D341Med (cell line): ENCODE results near the gene CREB5.

Experiments used
- DNase-seq: peaks from one replicate; pipeline ENCODE4 v3.0.0; 2012; ENCODE audit warnings: low spot score

Gene CREB5

DNA sequence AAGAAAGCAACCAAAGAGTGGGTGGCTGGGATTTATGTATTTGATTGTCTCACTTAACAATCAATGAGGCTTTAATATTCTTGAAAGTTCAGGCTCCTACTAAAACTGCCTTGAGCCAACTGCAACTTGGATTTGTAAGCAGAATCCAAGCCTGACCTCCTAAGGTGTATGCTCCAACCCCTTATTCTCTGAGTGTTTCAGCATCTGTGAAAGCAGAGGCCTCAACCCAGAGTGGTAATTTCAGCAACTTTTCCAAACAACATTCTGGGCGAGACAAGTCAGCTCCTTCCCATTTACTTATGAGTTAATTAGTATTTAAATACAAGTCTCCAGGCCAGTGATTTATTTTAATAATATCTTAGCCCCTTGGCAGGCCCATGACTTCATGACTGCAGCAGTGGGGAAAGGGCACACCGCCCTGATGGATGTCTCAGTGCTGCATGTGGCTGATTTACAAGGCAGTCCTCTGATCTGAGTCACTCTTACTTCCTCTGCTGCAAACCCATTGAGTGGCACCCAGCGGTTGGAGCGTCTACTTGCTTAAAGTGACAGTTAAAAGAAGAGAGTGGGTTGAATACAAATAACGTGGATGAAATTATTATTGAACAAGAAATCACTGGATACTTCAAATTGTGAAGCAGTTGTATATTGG lies 336.7 kb downstream of the CREB5 start:
- DNase-seq = no peak

DNA sequence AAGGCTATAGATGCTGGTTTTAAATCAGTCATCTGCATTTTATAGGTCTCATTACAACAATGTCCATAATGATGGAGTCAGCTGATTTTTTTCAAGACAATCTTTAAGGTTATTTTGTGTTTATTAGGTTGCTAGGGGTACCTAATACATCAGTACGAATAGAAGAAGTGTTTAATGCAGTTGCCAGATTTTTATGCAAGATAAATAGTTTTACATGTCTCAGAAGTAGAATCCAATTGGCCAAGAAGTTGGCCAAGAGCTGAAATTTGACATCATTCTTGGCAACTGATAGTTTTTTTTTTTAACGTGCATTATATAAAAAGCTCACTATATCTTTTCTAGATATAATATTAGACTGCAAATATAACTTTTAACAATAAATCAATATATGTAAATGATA lies 337.3 kb downstream of the CREB5 start:
- DNase-seq = no peak

DNA sequence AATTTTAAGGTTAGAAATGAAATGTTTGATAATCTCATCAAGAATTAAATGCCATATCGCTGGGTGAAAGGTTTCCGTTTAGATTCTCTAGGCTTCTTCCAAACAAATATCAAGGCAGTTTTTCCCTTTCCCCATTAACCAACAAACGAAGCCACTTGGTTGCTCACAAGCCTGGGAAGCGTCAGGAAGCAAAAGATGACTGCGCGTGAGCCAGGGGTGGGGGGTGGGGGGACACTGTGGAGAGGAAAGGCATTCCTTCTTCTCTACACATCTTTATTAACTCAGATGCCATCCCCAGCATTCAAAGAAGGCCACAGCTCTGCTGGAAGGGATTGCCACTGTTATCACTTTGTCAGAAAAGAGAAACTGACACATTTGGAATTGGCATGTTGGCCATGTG lies 338.7 kb downstream of the CREB5 start:
- DNase-seq = no peak

DNA sequence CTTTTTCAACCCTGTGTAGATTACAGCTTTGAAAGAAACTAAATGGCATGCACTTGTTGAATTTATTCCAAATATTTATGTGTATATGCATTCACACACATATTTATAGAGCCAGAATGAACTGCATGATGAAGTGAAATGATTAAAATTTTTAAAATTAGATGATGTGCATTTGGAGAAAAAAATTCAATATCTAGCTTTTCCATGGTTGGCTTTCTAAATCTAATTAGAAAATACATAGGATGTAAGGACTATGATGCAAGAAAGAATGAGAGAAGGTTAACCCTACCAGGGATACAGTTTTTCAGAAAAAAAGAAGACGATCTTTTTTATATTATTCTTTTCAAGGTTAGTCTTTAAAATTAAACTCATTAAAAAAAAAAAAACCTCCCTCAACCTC lies 341.3 kb downstream of the CREB5 start:
- no peak for DNase-seq

DNA sequence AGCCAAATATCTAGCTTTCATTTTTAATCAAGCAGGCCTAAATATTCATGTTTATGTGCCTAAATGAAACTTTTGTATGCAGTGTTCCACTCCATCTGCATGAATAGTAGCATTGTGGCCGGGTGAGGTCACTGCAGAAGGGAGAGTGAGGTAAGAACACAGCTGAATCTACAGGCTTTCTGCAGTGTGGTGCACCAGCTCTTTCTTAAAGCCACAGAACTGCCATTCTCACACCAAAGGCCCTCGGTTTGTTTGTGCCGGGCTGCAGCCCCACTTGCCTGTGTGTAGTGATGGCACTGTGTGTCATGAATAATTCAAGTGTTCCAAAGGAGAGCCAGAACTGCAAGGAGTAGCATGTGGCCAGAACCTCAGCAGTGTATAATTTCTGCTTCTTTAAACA lies 341.7 kb downstream of the CREB5 start:
- DNase-seq = no peak

DNA sequence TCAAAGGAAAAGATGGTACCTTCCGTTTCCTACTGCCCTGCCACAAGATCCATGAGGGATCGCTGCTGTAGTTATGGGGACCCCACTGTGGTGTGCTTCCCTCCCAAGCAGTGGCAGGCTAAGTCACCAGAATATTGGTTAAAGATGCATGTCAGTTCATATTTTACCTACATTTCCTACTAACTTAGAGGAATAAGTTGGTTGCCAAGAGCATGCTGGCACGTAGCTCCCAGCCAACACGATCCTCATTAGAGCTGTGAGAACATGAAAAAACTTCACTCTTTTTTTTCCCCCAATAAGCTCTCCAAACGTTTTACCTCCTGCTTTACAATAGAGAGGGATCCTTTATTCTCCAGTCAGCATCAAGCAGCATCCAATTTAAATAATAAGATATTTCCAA lies 342.1 kb downstream of the CREB5 start:
- no peak for DNase-seq

DNA sequence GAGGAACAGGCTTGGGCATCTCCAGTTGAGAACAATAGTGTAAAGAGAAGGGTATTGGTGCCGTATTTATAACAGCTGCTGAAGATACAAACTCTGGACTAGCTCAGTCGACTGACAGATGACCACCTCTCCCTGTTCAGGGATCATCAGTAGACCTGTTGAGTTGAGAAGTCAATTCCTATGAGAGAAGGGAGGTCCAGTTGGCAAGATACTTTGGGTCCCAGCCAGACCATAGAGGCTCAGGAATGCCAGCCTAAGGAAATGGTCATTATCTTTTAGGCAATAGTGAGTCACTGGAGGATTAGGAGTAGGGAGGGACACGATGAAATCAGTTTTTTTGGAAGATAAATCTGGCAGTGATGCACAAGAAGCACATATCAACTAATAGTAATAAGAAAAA lies 342.9 kb downstream of the CREB5 start:
- no peak for DNase-seq

DNA sequence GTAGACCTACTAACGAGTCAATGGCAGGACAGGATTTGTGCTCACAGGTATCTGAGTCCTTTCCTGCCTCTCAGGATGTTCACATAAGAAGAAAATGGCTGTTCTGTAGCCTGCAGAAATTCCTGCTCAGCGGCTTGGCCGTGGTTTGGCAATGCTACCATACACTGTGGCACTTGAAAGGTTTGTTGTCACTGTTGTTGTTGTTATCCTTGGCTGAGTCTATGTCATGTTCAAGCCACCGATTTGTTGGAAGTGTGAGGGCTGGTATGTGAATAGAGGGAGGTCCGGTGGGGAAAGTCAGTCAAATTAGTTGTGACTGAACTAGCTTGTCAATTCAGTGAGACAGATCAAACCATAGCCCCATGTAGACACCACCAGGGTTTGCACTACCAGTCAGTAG lies 345.9 kb downstream of the CREB5 start:
- no peak for DNase-seq

DNA sequence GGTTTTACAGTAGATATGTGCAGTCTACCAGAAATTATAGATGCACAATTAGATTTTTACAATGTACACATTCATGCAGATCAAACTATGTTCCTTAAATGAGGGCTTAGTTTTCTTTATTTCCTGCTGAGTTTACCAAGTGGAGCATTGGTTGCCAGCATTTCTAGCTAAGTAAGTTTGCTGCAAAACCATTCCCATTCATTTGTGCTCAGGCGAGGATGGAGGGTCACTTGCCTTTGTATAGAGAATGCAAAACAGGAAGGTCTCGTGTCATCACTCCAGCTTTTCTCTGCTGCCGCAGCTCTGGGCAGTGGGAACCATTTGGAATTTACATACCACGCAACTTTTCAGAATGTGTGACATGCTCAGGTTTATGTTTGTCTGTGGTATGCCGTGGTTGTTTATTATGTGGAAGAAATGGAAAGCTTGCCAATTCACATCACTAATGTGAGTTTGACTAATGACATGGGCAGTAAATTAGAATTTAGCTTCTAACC lies 347.2 kb downstream of the CREB5 start:
- DNase-seq = no peak

DNA sequence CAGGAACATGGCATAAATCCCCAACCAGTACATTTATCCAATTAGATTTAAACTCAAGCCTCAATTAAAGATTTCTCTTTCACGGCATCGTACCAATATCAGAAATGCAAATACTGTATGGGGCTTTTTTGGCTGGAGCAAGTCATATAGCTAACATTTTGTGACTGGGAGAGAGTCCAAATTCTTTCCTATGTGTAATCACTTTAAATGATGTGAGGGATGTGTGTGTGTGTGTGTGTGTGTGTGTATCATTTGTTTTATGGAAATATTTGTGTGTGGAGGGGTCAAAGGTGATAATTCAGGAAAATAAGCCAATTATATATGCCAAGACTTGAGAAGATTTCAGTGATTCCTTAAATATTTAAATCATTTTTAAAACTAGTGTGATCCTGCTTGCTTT lies 349.2 kb downstream of the CREB5 start:
- no peak for DNase-seq

DNA sequence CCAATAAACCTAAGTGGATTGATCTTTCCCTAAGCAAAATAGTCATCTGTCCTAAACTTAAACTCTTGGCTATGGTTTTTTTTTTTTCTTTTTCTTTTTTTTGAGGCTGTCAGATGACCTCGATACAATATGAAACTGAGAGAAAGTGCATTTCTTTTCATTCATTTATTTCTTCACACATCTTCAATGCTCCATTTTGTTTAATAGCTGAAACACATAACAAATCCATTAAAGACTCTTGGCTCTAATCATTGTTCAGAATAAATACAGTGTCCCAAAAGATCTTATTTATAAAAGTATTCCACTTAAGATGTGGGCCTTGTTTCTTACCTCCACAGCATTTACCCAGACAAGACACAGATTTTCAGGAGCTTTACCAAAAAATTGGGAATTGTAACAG lies 350.3 kb downstream of the CREB5 start:
- DNase-seq = no peak

DNA sequence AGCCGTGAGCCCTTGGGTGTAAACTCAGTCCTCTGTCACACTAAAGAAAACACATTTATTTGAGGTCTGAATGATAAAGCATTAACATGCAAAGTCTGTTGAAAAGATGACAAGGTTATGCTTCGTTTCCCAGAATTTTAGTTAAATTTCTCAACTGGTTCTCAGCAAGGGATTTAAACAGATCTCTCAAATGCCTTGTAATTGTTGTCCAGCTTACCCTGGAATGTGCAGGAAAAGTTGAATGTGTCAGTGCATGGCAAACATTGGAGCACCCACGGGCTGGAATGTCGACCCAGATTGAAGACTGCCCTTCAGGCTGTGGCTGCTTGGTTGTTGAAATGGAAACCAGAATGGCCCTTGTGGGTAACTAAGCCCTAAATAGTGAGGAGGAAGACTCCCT lies 354.0 kb downstream of the CREB5 start:
- DNase-seq = no peak

DNA sequence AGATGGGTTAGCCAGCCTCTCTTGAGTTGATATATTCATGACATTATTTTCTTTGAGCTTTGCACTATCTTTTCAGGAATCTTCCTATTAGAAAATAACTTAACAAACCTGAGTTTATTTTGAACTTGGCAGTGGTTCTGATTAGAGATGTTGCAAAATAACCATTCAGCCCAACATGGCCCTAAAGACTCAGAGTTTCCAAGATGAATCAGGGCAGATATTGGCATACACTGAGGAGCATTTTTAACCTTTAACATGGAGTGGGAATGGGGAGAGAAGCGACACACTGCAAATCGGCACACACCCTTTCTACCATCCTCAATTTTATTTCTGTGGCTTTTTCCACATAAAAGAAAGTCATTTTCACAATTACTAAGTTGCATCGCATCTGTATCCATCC lies 355.0 kb downstream of the CREB5 start:
- no peak for DNase-seq

DNA sequence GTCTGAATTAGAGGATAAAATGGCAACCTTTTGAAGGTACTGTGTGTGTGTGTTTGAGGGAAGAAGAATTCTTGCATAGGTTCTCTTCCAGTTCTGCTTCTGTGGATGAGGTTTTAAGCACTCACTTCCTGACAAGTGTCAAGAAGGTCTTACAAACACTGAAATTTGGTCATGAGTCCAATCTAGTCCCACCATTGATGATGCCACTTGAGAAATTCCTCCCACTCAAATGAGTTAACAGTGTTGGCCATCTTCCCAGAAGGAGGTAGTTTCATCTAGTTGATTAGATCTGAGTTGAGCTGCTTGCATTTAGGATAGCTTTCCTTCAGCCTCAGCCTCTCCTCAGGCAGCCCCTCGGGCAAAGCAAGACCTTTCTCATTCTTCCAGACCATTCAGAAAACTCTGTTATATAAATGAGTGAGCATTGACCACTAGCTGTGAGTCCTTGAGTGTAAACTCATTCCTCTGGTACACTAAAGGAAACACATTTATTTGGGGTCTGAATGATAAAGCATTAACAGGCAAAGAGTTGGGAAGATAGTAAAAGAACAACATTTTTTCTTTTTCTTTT lies 356.3 kb downstream of the CREB5 start:
- no peak for DNase-seq

DNA sequence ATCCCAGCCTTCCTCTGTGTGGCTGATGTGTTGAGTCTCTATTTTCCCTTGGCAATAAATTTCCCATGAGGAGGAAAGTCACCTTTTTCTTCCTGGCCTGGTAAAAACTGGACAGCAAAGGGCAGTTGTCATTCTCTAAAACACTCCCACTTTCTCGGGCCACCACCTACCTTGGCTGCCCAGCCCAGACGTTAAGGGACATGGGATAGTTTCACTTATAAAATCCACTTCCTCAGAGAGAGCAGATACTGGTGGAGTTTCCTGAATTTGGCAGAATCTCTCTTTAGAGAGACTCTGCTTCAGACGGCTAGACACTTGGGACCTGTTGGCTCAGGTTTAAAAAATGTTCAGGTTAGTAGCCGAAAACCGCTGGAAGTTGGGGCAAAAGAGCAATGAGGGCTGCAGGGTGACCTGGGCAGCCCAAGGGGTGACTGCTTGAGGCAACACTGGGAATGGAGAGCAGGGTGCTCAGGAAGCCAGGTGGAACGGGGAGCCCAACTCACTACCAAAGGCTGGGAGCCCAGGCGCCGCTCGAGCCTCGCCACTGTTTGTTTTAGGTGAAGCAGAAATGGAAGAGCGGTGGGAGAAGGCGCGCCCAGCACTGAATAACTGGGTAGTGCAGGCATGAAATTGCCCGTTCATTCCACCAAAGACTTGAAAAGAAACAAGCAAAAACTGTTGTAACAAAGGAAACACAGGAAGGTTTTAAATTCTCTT lies 359.7 kb downstream of the CREB5 start:
- DNase-seq = no peak

DNA sequence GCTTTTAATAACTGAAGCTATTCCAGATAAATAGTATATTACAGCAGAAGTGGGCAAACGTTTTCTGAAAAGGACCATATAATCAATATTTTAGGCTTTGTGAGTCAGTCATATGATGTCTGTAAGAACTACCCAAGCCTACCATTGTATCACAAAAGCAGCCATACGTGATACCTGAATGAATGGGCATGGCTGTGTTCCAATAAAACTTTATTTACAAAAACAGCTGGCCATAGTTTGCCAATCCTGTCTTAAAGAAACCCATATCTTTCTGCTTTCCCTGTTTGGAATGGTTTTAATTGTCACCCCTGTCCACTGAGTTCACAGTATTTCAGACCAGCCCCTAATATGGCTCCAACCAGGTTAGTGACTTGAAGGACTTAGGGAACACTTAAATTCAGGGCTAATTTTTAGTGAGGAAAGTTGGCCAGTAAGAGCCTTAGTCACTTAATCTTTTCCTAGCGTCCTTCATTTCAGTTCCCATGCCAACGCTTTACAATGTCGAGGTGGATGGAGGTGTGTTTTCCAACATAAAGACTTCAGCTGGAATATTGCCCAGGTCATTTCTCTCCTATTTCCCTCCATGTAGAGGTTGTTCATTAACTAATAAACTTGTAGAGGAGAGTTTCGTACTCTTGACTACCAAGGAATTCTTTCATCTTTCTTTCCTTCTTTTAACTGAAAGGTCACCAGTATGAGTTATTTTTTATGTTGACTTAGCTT lies 361.3 kb downstream of the CREB5 start:
- DNase-seq = no peak

DNA sequence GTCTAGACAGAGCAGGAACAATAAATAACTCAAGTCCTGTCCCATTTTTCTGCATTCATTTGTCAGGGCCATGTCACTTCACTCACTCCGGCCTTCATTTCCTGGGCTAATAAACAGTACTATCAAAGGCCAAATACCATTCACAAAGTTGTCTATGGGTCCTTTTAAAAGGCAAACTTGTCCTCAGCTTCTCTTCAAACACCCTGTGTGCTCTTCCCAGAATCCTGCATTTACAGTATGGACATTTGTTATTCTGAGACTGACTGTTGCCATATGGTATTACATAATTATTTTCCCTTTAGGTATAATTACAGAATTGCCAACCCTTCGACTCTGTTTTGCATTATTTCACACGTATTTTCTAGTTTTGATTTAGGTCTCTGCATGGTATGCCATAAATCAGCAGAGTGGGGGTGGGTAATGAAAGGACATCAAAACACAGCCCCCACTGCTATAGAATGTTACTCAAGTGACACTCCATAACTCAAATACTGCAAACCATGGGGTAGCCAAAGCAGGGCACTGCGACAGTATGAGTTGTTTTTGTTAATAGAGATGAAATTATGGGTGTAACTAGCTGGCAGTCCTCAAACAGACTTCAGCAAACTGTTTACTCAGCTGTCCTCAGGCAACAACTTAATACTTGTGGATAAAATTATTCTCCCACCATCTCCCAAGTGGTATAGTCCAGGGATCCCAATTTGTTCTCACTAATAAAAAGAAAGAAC lies 362.1 kb downstream of the CREB5 start:
- no peak for DNase-seq

DNA sequence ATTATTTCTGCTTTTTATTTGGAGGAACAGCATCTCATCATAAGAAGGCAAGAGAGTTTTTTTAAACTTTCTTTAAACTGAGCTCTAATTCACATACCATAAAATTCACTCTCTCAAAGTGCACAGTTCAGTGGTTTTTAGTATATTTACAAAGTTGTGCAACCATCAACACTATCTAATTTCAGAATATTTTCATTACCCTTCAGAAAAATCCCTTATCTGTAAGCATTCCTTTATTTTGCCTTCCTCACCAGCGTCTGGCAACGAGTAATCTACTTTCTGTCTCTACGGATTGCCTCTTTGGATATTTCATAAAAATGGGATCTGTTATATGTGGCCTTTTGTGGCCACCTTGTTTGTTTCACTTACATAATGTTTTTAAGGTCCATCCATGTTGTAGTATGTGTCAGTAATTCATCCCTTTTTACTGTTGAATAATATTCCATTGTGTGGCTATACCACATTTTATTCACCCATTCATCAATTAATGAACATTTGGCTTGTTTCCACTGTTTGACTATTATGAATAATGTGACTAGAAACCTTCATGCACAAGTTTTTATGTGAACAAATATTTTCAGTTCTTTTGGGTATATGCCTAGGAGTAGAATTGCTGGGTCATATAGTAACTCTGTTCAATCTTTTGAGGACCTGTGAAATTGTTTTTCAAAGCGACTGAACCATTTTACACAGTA lies 364.3 kb downstream of the CREB5 start:
- DNase-seq = no peak

DNA sequence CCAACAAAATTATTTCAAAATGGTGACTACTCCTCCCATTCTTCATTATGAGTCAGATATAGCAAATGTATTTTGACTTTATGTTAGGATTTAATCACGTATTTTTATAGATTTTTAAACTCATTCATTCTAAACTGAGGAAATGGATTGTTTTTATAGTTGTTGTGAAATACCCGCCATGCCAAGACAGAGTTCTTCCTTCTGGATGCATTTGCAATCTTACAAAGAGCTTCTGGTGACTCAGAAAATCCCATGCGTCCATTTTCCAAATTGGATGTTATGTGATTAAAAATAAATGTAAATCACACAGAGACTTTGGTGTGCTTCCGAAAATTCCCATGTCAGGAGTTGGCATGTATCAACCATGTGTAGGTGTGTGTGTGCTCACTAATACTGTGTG lies 366.5 kb downstream of the CREB5 start:
- no peak for DNase-seq

DNA sequence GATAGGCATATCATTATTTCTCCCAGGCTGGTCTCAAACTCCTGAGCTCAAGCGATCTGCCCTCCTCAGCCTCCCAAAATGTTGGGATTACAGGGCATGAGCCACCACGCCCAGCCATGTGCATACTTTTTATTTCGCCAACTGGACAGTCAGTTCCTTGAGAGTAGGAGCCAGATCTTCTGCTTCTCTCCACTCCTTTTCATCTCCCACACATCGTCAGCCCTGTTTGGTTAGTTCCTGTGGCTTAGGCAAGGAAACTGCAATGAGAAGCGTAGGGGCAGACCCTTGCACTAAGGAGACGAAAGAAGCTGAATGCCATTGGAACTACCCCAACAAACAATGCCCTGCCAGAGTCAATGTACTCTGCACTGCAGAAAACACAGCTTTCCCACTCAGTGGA lies 367.6 kb downstream of the CREB5 start:
- DNase-seq = no peak

DNA sequence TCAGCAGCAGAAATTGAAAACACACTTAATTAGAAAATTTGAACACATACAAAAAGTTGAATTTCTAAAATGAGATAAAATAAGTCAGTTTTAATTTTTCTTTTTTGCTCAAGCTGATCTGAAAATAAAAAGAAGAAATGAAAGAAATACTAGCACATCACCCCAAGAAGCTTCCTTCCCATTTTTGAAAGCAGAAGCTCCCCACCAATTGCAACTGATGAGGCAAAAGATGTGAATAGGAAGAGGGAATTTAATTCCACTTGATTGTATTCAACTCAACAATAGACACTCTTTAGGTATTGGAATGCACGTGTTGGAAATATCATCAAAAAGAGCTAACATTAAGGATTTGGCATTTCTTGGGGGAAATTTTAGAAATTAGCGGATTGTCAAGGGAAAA lies 370.0 kb downstream of the CREB5 start:
- DNase-seq = no peak
